ENCODE results near the gene FAM120B. TPM values are rescaled to one million over a fixed set of nuclear protein-coding genes. Genes with fewer than 3 reads are reported as not detected.

Gene FAM120B
- total and polyA plus RNA-seq, 8 donors, result 5.6 to 18.7 (median 11.7) TPM

DNA sequence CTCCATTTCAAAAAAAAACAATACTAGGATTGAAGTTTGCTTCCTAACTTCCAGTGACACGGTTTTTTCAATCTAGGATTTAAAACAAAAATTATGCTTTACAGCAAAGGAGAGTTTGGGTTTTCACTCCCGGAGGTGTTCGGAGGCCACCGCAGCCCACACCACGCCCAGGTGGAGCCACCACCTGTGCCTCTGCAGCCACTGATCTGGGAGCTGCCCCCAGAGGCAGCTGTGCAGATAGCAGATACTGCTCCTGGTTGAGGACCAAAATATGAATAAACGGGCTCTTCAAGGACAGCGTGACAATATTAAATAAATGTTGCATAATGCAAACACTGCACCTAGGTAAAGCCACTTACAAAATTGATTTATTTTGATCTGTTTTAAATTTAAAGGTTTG lies 45.9 kb upstream of the FAM120B start:
- Histone ChIP-seq H3K27ac (no peak overlapping the region), H3K27me3 (no peaks in the 10 kb centered on the region), H3K36me3 (no peaks in the 10 kb centered on the region), H3K9me3 (no peaks in the 10 kb centered on the region), H3K4me1 (peaks cover 6 to 11% (median 10%) of the 10 kb centered on the region in 3 donors), H3K4me3 (no peak overlapping the region)
- TF ChIP-seq, protein P1, sequence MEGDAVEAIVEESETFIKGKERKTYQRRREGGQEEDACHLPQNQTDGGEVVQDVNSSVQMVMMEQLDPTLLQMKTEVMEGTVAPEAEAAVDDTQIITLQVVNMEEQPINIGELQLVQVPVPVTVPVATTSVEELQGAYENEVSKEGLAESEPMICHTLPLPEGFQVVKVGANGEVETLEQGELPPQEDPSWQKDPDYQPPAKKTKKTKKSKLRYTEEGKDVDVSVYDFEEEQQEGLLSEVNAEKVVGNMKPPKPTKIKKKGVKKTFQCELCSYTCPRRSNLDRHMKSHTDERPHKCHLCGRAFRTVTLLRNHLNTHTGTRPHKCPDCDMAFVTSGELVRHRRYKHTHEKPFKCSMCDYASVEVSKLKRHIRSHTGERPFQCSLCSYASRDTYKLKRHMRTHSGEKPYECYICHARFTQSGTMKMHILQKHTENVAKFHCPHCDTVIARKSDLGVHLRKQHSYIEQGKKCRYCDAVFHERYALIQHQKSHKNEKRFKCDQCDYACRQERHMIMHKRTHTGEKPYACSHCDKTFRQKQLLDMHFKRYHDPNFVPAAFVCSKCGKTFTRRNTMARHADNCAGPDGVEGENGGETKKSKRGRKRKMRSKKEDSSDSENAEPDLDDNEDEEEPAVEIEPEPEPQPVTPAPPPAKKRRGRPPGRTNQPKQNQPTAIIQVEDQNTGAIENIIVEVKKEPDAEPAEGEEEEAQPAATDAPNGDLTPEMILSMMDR (IDR thresholded peaks at IDR 0.05), result peak in 2 of 4 donors; percentile 23 to 25
- DNase-seq (peak in 3 of 6 donors; percentile 59 to 68 (median 61)), FAIRE-seq (no peak), ATAC-seq (peak; percentile 51 to 76 (median 70))
- WGBS, 2 donors, result 16 to 21% methylated on average over 7 of the region's 7 CpGs
- intact Hi-C loops (cut with DNase I), result no loop called here

DNA sequence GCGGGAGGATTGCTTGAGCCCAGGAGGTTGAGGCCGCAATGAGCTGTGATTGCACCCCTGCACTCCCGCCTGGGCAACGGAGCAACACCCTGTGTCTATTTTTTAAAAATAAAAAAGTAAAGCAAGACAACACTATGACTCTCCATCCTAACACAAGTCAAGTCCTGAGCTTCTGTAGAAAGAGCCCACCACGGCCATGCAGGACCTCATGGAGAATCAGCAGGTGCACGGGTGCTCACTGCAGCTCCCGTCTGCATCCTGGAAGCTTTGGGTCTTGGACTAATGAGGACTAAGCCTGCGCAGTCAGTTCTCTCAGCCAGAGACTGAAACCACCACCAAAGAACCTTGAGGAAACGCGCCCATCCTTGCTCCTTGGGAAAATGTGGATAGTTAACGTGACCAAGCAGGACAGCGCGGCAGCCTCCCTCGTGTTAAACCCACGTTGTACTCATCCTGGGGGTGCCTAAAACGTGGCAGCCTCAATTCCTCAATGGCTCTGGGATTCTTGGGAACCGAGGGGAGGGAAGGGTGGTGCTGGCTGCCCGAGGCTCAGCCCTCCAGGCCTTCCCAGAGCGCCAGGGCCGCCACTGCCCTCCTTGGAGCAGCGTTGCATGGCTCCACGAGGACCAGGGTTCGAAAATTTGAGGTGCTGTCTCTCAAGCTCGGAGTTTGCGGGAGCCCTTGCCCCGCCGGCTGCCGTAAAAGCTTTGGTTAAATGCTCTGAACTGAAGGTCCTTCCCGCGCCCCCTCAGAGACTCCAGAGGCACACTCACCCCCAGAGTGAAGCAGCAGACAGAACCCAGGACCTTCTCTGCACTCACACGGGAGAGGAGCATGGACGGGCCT lies 44.7 kb upstream of the FAM120B start:
- TF ChIP-seq, protein P1 (IDR thresholded peaks at IDR 0.05), result no peak
- no peaks in the 10 kb centered on the region for H3K36me3 ChIP-seq
- ATAC-seq (no peak), DNase-seq (peak in 1 of 6 donors; percentile 30), FAIRE-seq (no peak)
- no peak overlapping the region for H3K4me3 ChIP-seq
- 92% methylated on average over 31 to 32 of the region's 32 CpGs for WGBS, 2 donors
- intact Hi-C loops (cut with DNase I), result no loop called here
- no peak overlapping the region for H3K27ac ChIP-seq
- H3K9me3 ChIP-seq, result no peaks in the 10 kb centered on the region
- H3K27me3 ChIP-seq, result no peaks in the 10 kb centered on the region
- H3K4me1 ChIP-seq, result peaks cover 6 to 13% (median 11%) of the 10 kb centered on the region in 3 donors

DNA sequence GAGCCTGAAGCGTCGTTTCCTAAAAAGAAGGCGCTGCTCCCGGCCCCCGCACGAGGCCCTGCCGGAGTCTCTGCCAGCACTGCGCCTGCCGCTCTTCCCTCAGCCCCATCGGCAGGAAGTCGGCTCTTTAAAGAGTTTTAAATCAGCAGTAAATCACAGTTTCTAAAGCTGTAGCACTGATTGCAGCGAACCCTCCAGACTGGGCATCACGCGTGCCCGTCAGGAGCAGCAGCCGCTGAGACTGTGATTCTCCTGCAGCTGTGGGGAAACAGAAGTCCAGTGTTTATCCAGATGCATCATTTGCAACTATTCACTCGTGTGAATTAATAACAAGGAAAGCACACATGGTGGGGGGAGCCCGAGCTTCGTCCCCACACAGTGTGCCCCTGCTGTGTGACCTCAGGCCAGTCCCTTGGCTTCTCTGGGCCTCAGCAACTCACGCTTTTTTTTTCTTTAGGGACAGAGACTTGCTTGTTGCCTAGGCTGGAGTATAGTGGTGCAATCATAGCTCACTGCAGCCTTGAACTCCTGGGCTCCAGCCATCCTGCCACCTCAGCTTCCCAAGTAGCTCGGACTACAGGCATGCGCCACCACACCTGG lies 44.0 kb upstream of the FAM120B start:
- Histone ChIP-seq H3K36me3 (no peaks in the 10 kb centered on the region), H3K27me3 (no peaks in the 10 kb centered on the region), H3K4me1 (peaks cover 7 to 13% (median 11%) of the 10 kb centered on the region in 3 donors), H3K9me3 (no peaks in the 10 kb centered on the region), H3K27ac (no peak overlapping the region), H3K4me3 (no peak overlapping the region)
- TF ChIP-seq, protein P1 (IDR thresholded peaks at IDR 0.05), result no peak
- intact Hi-C loops (cut with DNase I), result no loop called here
- WGBS, 2 donors, result 79% methylated on average over 22 of the region's 22 CpGs
- DNase-seq, result no peak
- no peak for FAIRE-seq
- no peak for ATAC-seq

DNA sequence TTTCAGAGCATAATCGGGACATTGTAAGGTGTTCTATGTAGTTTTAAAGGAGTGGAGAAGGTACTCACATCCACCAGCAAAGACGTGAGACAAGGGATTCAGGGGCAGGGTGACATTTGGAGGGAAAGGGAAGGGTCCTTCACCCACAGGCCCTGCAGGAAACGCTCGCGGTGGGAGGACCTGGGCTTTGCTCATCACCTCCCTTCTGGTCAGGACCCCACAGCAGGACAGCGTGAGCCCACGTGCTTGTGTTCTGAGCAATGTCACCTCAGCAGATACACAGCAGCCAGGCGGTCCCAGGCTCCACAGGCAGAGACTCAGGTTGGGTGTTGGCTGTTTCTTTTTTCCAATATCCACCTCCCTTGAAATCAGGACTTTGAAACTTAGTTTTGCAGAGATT lies 43.1 kb upstream of the FAM120B start:
- DNase-seq (no peak), ATAC-seq (no peak), FAIRE-seq (no peak)
- no peaks in the 10 kb centered on the region for H3K9me3 ChIP-seq
- H3K36me3 ChIP-seq, result no peaks in the 10 kb centered on the region
- H3K27me3 ChIP-seq, result no peaks in the 10 kb centered on the region
- H3K4me1 ChIP-seq, result peaks cover 11 to 13% (median 11%) of the 10 kb centered on the region in 3 donors
- intact Hi-C loops (cut with DNase I), result no loop called here
- no peak overlapping the region for H3K4me3 ChIP-seq
- H3K27ac ChIP-seq, result no peak overlapping the region
- TF ChIP-seq, protein P1 (IDR thresholded peaks at IDR 0.05), result no peak
- 93 to 96% methylated on average over 8 of the region's 8 CpGs for WGBS, 2 donors
